Thoracic aorta (tissue), 2 donors: ENCODE data around the gene NEBL. TPM values are rescaled to one million over a fixed set of nuclear protein-coding genes. Genes with fewer than 3 reads are reported as not detected.

Experiments
- ATAC-seq: fragments of 150-250 bp; one replicate; pipeline ENCODE4 v1.8.0; 2017; ENCODE audit warnings: low read depth; ENCODE audit not compliant: insufficient number of reproducible peaks, low FRiP score
- DNase-seq: peaks from one replicate; pipeline ENCODE4 v3.0.0-alpha.2; 2020; ENCODE audit warnings: low spot score
- H3K27ac ChIP-seq, 2 donors: fragments of 200-600 bp; sonication (generic); 1 replicate in 1 of 2; 2 replicates in 1 of 2; pipeline ENCODE4 v1.5.1; 2016; ENCODE audit warnings: mild to moderate bottlenecking in 2 of 2, moderate library complexity in 2 of 2
- H3K27me3 ChIP-seq: fragments of 200-600 bp; sonication (generic); replicated peaks from 2 replicates; pipeline ENCODE4 v1.6.0; 2016; ENCODE audit warnings: mild to moderate bottlenecking; ENCODE audit not compliant: insufficient read depth
- H3K36me3 ChIP-seq: fragments of 200-600 bp; sonication (generic); one replicate; pipeline ENCODE4 v1.5.1; 2016
- H3K4me1 ChIP-seq, 2 donors: fragments of 200-600 bp; sonication (generic); 1 replicate in 1 of 2; 2 replicates in 1 of 2; pipeline versions ENCODE4 v1.5.1 to v1.6.0; 2016; ENCODE audit warnings: low read depth in 2 of 2, mild to moderate bottlenecking in 1 of 2; ENCODE audit not compliant: control insufficient read depth in 1 of 2
- H3K4me3 ChIP-seq: fragments of 200-600 bp; sonication (generic); 2 replicates; pipeline ENCODE4 v1.5.1; 2016; ENCODE audit warnings: mild to moderate bottlenecking
- H3K9me3 ChIP-seq: fragments of 200-600 bp; sonication (generic); 2 replicates; pipeline ENCODE4 v1.5.1; 2016
- CTCF ChIP-seq: fragments of 200-600 bp; sonication (generic); IDR thresholded peaks from one replicate; pipeline ENCODE4 v1.5.1; 2019; ENCODE audit warnings: antibody characterized with exemption
- total RNA-seq, 2 donors: library from RNA; depleted of rRNA; stranded (reverse); fragments of >200 nt; gene quantifications; one replicate each; pipeline versions ENCODE4 v1.1.0 to v1.2.3, GENCODE V29; 2016

Gene NEBL
- total RNA-seq, 2 donors from 2014 or later = 1.4 to 4.7 TPM

DNA sequence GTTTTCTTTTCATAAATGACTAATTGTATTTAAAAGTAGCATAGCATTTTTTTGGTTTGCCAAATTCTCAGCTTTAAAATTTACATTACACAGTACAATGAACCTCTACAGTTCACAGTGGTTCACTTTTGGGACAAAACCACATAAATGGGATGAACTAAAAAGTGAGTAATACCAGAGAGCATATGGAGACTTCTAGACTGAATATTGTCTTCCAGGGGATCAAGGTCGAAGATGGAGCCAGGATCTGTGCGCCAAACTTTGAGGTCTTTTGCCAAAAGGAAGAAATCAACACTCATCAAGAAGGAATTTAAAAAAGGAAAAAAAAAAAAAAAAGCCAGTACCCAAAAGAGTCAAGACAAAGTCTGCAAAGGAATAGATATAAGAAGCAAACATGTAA is 87.5 kb downstream of the NEBL start:
- ATAC-seq = no peak
- H3K36me3 ChIP-seq = no peaks in the 10 kb centered on the region
- no peaks in the 10 kb centered on the region for H3K9me3 ChIP-seq
- no peak for TF ChIP-seq CTCF
- no peak for DNase-seq
- no peaks in the 10 kb centered on the region for H3K27me3 ChIP-seq
- no peak overlapping the region for H3K27ac ChIP-seq
- no peak overlapping the region for H3K4me3 ChIP-seq
- H3K4me1 ChIP-seq = no peaks in the 10 kb centered on the region

GRCh38 chr10:20806487-20806886 is 90.6 kb downstream of the NEBL start:
- no peak for ATAC-seq
- no peaks in the 10 kb centered on the region for H3K27me3 ChIP-seq
- no peak for TF ChIP-seq CTCF

DNA sequence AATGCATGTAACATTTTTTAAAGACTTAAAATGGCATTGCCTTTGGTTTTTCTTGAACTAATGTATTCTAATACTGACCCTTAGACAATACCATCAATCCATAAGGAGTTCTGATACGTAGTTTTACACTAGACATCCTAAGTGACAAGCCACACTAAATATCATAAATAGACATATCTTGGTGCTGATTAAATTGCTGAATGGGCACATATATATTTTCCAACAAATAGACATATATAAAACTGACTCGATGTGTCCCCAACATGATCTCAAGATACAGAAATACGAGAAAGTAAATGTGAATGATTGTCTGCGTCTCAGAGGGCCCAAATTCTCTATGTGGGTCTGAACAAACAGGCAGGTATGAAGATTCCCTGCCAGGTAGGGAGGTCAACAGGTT is 99.8 kb downstream of the NEBL start:
- TF ChIP-seq CTCF = no peak
- Histone ChIP-seq H3K4me1 (no peaks in the 10 kb centered on the region), H3K4me3 (no peak overlapping the region), H3K9me3 (no peaks in the 10 kb centered on the region), H3K27ac (no peak overlapping the region), H3K27me3 (no peaks in the 10 kb centered on the region), H3K36me3 (no peaks in the 10 kb centered on the region)
- no peak for DNase-seq
- ATAC-seq = no peak

More at GRCh38 chr10:20806487-20806886, 90.6 kb downstream of the NEBL start:
- Histone ChIP-seq H3K27ac (no peak overlapping the region), H3K36me3 (no peaks in the 10 kb centered on the region), H3K4me3 (no peak overlapping the region), H3K9me3 (no peaks in the 10 kb centered on the region), H3K4me1 (no peaks in the 10 kb centered on the region)
- no peak for DNase-seq

DNA sequence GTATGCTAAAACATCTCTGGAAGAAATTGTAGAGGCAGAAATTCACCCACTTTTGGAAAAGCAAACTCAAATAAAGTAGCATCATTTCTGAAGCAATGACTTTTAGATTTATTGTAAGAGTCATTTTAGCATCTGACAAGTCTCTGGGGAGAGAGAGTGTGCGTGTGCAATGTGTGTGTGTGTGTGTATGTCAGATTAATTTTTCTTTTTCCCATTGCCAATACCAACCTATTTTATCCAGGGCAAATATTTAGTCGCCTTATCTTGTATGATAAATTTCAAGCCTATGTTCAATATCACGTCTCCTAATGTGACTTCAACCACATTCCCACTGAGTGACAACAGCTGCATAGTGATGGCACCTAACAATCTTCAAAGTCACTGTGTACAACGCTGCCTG is 101.7 kb downstream of the NEBL start:
- no peak for TF ChIP-seq CTCF
- ATAC-seq (no peak), DNase-seq (no peak)
- Histone ChIP-seq H3K27ac (no peak overlapping the region), H3K36me3 (no peaks in the 10 kb centered on the region), H3K4me1 (no peaks in the 10 kb centered on the region), H3K27me3 (no peaks in the 10 kb centered on the region), H3K9me3 (no peaks in the 10 kb centered on the region), H3K4me3 (no peak overlapping the region)

GRCh38 chr10:20785174-20785573 is 111.9 kb downstream of the NEBL start:
- no peak for DNase-seq
- no peak for ATAC-seq
- no peak for TF ChIP-seq CTCF
- Histone ChIP-seq H3K27ac (no peak overlapping the region), H3K36me3 (no peaks in the 10 kb centered on the region), H3K27me3 (no peaks in the 10 kb centered on the region), H3K9me3 (no peaks in the 10 kb centered on the region), H3K4me3 (no peak overlapping the region), H3K4me1 (no peaks in the 10 kb centered on the region)
